ENCODE measurements around the gene CCT5. TPM values are rescaled to one million over a fixed set of nuclear protein-coding genes. Genes with fewer than 3 reads are reported as not detected.

Gene CCT5
- total RNA-seq, 4 donors from 2014 or later = 61.9 to 113 (median 81.0) TPM

GRCh38 chr5:10286162-10286861 is 36.2 kb downstream of the CCT5 start:
- no peak overlapping the region for H3K4me3 ChIP-seq
- peaks cover 0 to 28% (median 0%) of the 10 kb centered on the region in 3 donors for H3K36me3 ChIP-seq
- peak overlapping the region in 1 of 4 donors; percentile 25 for H3K27ac ChIP-seq

GRCh38 chr5:10286862-10287227 is 36.8 kb downstream of the CCT5 start:
- Histone ChIP-seq H3K36me3 (peaks cover 0 to 28% (median 0%) of the 10 kb centered on the region in 3 donors), H3K4me3 (no peak overlapping the region), H3K9me3 (no peaks in the 10 kb centered on the region), H3K27ac (peak overlapping the region in 1 of 4 donors; percentile 25), H3K4me1 (peaks cover 0 to 24% (median 2%) of the 10 kb centered on the region in 4 donors), H3K27me3 (no peaks in the 10 kb centered on the region)
- TF ChIP-seq CTCF (IDR thresholded peaks at IDR 0.05) = no peak
- TF ChIP-seq POLR2A (IDR thresholded peaks at IDR 0.05) = no peak
- DNase-seq = no peak

More at GRCh38 chr5:10286162-10286861, 36.2 kb downstream of the CCT5 start:
- Histone ChIP-seq H3K27me3 (no peaks in the 10 kb centered on the region), H3K9me3 (no peaks in the 10 kb centered on the region), H3K4me1 (peaks cover 0 to 24% (median 2%) of the 10 kb centered on the region in 4 donors)
- DNase-seq = peak in 1 of 3 donors; percentile 45
- no peak for TF ChIP-seq POLR2A (IDR thresholded peaks at IDR 0.05)
- no peak for TF ChIP-seq CTCF (IDR thresholded peaks at IDR 0.05)

- no peaks in the 10 kb centered on the region for H3K9me3 ChIP-seq
- H3K27ac ChIP-seq = peak overlapping the region in 3 of 4 donors; percentile 64 to 90 (median 89)
- H3K4me1 ChIP-seq = peaks cover 0 to 24% (median 2%) of the 10 kb centered on the region in 4 donors
- peaks cover 0 to 24% (median 0%) of the 10 kb centered on the region in 3 donors for H3K36me3 ChIP-seq
- peak overlapping the region in 1 of 4 donors; percentile 25 for H3K4me3 ChIP-seq
- no peaks in the 10 kb centered on the region for H3K27me3 ChIP-seq
- TF ChIP-seq CTCF (IDR thresholded peaks at IDR 0.05) = peak in 1 of 6 experiments; percentile 7
- peak; percentile 16 to 25 for TF ChIP-seq POLR2A (IDR thresholded peaks at IDR 0.05)
- peak; percentile 48 to 91 (median 89) for DNase-seq
Measured at GRCh38 chr5:10288592-10289219, 38.6 kb downstream of the CCT5 start.

- TF ChIP-seq CTCF (IDR thresholded peaks at IDR 0.05) (peak in 3 of 6 experiments; percentile 30 to 48 (median 45)), POLR2A (IDR thresholded peaks at IDR 0.05) (peak in 1 of 2 donors; percentile 68)
- no peaks in the 10 kb centered on the region for H3K9me3 ChIP-seq
- DNase-seq = peak in 2 of 3 donors; percentile 72 to 81
- H3K4me3 ChIP-seq = peak overlapping the region in 1 of 4 donors; percentile 25
- H3K27me3 ChIP-seq = no peaks in the 10 kb centered on the region
- H3K36me3 ChIP-seq = peaks cover 0 to 24% (median 0%) of the 10 kb centered on the region in 3 donors
- H3K27ac ChIP-seq = peak overlapping the region in 3 of 4 donors; percentile 64 to 90 (median 89)
- peaks cover 0 to 24% (median 2%) of the 10 kb centered on the region in 4 donors for H3K4me1 ChIP-seq
Measured at GRCh38 chr5:10289353-10289752, 39.3 kb downstream of the CCT5 start.

GRCh38 chr5:10289991-10290390 is 39.9 kb downstream of the CCT5 start:
- peaks cover 0 to 24% (median 2%) of the 10 kb centered on the region in 4 donors for H3K4me1 ChIP-seq
- peaks cover 0 to 24% (median 0%) of the 10 kb centered on the region in 3 donors for H3K36me3 ChIP-seq
- no peak for DNase-seq
- TF ChIP-seq CTCF (IDR thresholded peaks at IDR 0.05) (no peak), POLR2A (IDR thresholded peaks at IDR 0.05) (no peak)
- H3K4me3 ChIP-seq = no peak overlapping the region
- peak overlapping the region in 3 of 4 donors; percentile 64 to 90 (median 89) for H3K27ac ChIP-seq
- no peaks in the 10 kb centered on the region for H3K27me3 ChIP-seq
- H3K9me3 ChIP-seq = no peaks in the 10 kb centered on the region
